ENCODE measurements around the gene GTF2B.
A peak's percentile ranks its signal among the peaks of the same experiment; 100 is the strongest.
"Not testable (repeated sequence)": the region's sequence is repeated elsewhere in the genome, so short reads cannot be mapped to it uniquely, and the experiment has no call there.

The GTF2B gene

GRCh38 chr1:88885933-88886332 lies 5.4 kb downstream of the GTF2B start:
- no peak for FAIRE-seq
- DNase-seq (ENCODE audit: insufficient read length, low spot score): no peak

GRCh38 chr1:88883156-88883555 lies 8.2 kb downstream of the GTF2B start:
- no peak for FAIRE-seq

GRCh38 chr1:88880717-88881116 lies 10.7 kb downstream of the GTF2B start:
- not testable (repeated sequence) for FAIRE-seq; DNase-seq (ENCODE audit: insufficient read length, low spot score)

More at GRCh38 chr1:88883156-88883555, 8.2 kb downstream of the GTF2B start:
- no peak for DNase-seq (ENCODE audit: insufficient read length, low spot score)

- FAIRE-seq: no peak
- no peak for DNase-seq (ENCODE audit: insufficient read length, low spot score)
Measured at GRCh38 chr1:88878731-88879130, 12.6 kb downstream of the GTF2B start.

GRCh38 chr1:88877911-88878310 lies 13.5 kb downstream of the GTF2B start:
- DNase-seq (ENCODE audit: insufficient read length, low spot score) (no peak), FAIRE-seq (no peak)

GRCh38 chr1:88877382-88877825 lies 14.0 kb downstream of the GTF2B start:
- FAIRE-seq (no peak), DNase-seq (ENCODE audit: insufficient read length, low spot score) (peak; percentile 21)

- FAIRE-seq (no peak), DNase-seq (ENCODE audit: insufficient read length, low spot score) (no peak)
Measured at GRCh38 chr1:88876573-88877365, 14.6 kb downstream of the GTF2B start.

GRCh38 chr1:88875595-88875994 lies 15.8 kb downstream of the GTF2B start:
- DNase-seq (ENCODE audit: insufficient read length, low spot score) (no peak), FAIRE-seq (no peak)

- FAIRE-seq: no peak
- no peak for DNase-seq (ENCODE audit: insufficient read length, low spot score)
Measured at GRCh38 chr1:88873737-88874349, 17.5 kb downstream of the GTF2B start.

GRCh38 chr1:88869644-88870043 lies 21.7 kb downstream of the GTF2B start:
- not testable (repeated sequence) for FAIRE-seq; DNase-seq (ENCODE audit: insufficient read length, low spot score)

GRCh38 chr1:88867743-88868521 lies 23.4 kb downstream of the GTF2B start:
- no peak for DNase-seq (ENCODE audit: insufficient read length, low spot score)
- no peak for FAIRE-seq

- no peak for FAIRE-seq
- no peak for DNase-seq (ENCODE audit: insufficient read length, low spot score)
Measured at GRCh38 chr1:88851303-88852063, 39.9 kb downstream of the GTF2B start.

- DNase-seq (ENCODE audit: insufficient read length, low spot score) (no peak), FAIRE-seq (no peak)
Measured at GRCh38 chr1:88847643-88848042, 43.7 kb downstream of the GTF2B start.

GRCh38 chr1:88825721-88826120 lies 65.6 kb downstream of the GTF2B start:
- FAIRE-seq: no peak
- DNase-seq (ENCODE audit: insufficient read length, low spot score): no peak

- not testable (repeated sequence) for DNase-seq (ENCODE audit: insufficient read length, low spot score); FAIRE-seq
Measured at GRCh38 chr1:88819642-88820041, 71.7 kb downstream of the GTF2B start.

GRCh38 chr1:88813471-88813870 lies 77.9 kb downstream of the GTF2B start:
- DNase-seq (ENCODE audit: insufficient read length, low spot score): no peak
- no peak for FAIRE-seq

- FAIRE-seq (no peak), DNase-seq (ENCODE audit: insufficient read length, low spot score) (no peak)
Measured at GRCh38 chr1:88812366-88812765, 79.0 kb downstream of the GTF2B start.

- no peak for DNase-seq (ENCODE audit: insufficient read length, low spot score)
- no peak for FAIRE-seq
Measured at GRCh38 chr1:88803444-88803843, 87.9 kb downstream of the GTF2B start.

GRCh38 chr1:88802950-88803349 lies 88.4 kb downstream of the GTF2B start:
- DNase-seq (ENCODE audit: insufficient read length, low spot score): peak; percentile 4
- FAIRE-seq: no peak
